H1 (cell line): Measurements from ENCODE around the gene SHISA9. TPM values are rescaled to one million over a fixed set of nuclear protein-coding genes. Genes with fewer than 3 reads are reported as not detected.

ENCODE experiments used
- CBX8 ChIP-seq: fragments of 300-800, 300-1000 bp; sonication (generic); IDR thresholded peaks from 2 replicates; pipeline ENCODE4 v1.7.1; 2016; ENCODE audit warnings: low read depth, low read length, borderline replicate concordance
- CEBPB ChIP-seq: IDR thresholded peaks from 2 replicates; pipeline ENCODE4 v1.6.1; 2012; ENCODE audit warnings: low read depth, low read length
- CHD1 ChIP-seq: IDR thresholded peaks from 2 replicates; pipeline ENCODE4 v1.6.1; 2012; ENCODE audit warnings: low read depth, low read length, improper control_type of control experiment
- JUN ChIP-seq: IDR thresholded peaks from 2 replicates; pipeline ENCODE4 v1.6.1; 2011; ENCODE audit warnings: low read depth, mild to moderate bottlenecking, improper control_type of control experiment, low read length
- KDM1A ChIP-seq: fragments of 200-600, 300-600 bp; sonication (generic); IDR thresholded peaks from 2 replicates; pipeline ENCODE4 v1.7.1; 2016; ENCODE audit warnings: mild to moderate bottlenecking, low read length, borderline replicate concordance
- KDM5A ChIP-seq: fragments of 200-600 bp; IDR thresholded peaks from 2 replicates; pipeline ENCODE4 v1.7.1; 2012; ENCODE audit warnings: mild to moderate bottlenecking, low read length, inconsistent platforms, mixed read lengths
- RBBP5 ChIP-seq: IDR thresholded peaks from 2 replicates; pipeline ENCODE4 v1.7.1; 2012; ENCODE audit warnings: low read depth, mild to moderate bottlenecking, inconsistent platforms, low read length, moderate library complexity, borderline replicate concordance
- SIN3A ChIP-seq, 2 experiments: IDR thresholded peaks in 1 of 2; conservative IDR thresholded peaks in 1 of 2; 2 replicates each; pipeline ENCODE4 v1.6.1; 2011 to 2012; ENCODE audit warnings: low read length in 2 of 2, improper control_type of control experiment in 1 of 2, low read depth in 1 of 2, mild to moderate bottlenecking in 1 of 2
- ZNF274 ChIP-seq: IDR thresholded peaks from 2 replicates; pipeline ENCODE4 v1.7.0; 2012; ENCODE audit warnings: low read length, borderline replicate concordance; ENCODE audit errors: extremely low read depth
- polyA plus RNA-seq, 7 experiments: library from polyadenylated mRNA; depleted of rRNA in 3 of 7; stranded (reverse) in 5 of 7; unstranded in 2 of 7; fragments of >200 nt in 5 of 7; fragments of 200-250 nt in 2 of 7; gene quantifications; 1 replicate in 5 of 7; 2 replicates in 1 of 7; 4 replicates in 1 of 7; pipeline versions ENCODE4 v1.2.1 to v1.2.3, GENCODE V29; 2011 to 2013; ENCODE audit warnings: missing spikeins in 2 of 7, mixed read lengths in 2 of 7
- total RNA-seq: library from RNA; stranded (reverse); fragmentation: NEBNext Ultra II Directional; extraction: Animal tissue kit (Norgen Biotek cat#: 25700); gene quantifications from 2 replicates; pipeline ENCODE4 v1.2.1, GENCODE V29; 2021
- TF ChIP-seq, protein P1 (sequence below): fragments of 300-600 bp; sonication (generic); IDR thresholded peaks from 2 replicates; pipeline ENCODE4 v1.7.1; 2012; ENCODE audit warnings: low read length, moderate library complexity, mild to moderate bottlenecking, inconsistent platforms; ENCODE audit not compliant: insufficient replicate concordance
- TF ChIP-seq, protein P2 (sequence below): IDR thresholded peaks from 2 replicates; pipeline ENCODE4 v1.6.1; 2012; ENCODE audit warnings: inconsistent platforms

The SHISA9 gene
- total and polyA plus RNA-seq, 2 of the 8 experiments (the other 6 are each of a cell fraction or from before 2014, with no cell fraction given) = 25.6 to 39.8 TPM

- TF ChIP-seq, protein P1, sequence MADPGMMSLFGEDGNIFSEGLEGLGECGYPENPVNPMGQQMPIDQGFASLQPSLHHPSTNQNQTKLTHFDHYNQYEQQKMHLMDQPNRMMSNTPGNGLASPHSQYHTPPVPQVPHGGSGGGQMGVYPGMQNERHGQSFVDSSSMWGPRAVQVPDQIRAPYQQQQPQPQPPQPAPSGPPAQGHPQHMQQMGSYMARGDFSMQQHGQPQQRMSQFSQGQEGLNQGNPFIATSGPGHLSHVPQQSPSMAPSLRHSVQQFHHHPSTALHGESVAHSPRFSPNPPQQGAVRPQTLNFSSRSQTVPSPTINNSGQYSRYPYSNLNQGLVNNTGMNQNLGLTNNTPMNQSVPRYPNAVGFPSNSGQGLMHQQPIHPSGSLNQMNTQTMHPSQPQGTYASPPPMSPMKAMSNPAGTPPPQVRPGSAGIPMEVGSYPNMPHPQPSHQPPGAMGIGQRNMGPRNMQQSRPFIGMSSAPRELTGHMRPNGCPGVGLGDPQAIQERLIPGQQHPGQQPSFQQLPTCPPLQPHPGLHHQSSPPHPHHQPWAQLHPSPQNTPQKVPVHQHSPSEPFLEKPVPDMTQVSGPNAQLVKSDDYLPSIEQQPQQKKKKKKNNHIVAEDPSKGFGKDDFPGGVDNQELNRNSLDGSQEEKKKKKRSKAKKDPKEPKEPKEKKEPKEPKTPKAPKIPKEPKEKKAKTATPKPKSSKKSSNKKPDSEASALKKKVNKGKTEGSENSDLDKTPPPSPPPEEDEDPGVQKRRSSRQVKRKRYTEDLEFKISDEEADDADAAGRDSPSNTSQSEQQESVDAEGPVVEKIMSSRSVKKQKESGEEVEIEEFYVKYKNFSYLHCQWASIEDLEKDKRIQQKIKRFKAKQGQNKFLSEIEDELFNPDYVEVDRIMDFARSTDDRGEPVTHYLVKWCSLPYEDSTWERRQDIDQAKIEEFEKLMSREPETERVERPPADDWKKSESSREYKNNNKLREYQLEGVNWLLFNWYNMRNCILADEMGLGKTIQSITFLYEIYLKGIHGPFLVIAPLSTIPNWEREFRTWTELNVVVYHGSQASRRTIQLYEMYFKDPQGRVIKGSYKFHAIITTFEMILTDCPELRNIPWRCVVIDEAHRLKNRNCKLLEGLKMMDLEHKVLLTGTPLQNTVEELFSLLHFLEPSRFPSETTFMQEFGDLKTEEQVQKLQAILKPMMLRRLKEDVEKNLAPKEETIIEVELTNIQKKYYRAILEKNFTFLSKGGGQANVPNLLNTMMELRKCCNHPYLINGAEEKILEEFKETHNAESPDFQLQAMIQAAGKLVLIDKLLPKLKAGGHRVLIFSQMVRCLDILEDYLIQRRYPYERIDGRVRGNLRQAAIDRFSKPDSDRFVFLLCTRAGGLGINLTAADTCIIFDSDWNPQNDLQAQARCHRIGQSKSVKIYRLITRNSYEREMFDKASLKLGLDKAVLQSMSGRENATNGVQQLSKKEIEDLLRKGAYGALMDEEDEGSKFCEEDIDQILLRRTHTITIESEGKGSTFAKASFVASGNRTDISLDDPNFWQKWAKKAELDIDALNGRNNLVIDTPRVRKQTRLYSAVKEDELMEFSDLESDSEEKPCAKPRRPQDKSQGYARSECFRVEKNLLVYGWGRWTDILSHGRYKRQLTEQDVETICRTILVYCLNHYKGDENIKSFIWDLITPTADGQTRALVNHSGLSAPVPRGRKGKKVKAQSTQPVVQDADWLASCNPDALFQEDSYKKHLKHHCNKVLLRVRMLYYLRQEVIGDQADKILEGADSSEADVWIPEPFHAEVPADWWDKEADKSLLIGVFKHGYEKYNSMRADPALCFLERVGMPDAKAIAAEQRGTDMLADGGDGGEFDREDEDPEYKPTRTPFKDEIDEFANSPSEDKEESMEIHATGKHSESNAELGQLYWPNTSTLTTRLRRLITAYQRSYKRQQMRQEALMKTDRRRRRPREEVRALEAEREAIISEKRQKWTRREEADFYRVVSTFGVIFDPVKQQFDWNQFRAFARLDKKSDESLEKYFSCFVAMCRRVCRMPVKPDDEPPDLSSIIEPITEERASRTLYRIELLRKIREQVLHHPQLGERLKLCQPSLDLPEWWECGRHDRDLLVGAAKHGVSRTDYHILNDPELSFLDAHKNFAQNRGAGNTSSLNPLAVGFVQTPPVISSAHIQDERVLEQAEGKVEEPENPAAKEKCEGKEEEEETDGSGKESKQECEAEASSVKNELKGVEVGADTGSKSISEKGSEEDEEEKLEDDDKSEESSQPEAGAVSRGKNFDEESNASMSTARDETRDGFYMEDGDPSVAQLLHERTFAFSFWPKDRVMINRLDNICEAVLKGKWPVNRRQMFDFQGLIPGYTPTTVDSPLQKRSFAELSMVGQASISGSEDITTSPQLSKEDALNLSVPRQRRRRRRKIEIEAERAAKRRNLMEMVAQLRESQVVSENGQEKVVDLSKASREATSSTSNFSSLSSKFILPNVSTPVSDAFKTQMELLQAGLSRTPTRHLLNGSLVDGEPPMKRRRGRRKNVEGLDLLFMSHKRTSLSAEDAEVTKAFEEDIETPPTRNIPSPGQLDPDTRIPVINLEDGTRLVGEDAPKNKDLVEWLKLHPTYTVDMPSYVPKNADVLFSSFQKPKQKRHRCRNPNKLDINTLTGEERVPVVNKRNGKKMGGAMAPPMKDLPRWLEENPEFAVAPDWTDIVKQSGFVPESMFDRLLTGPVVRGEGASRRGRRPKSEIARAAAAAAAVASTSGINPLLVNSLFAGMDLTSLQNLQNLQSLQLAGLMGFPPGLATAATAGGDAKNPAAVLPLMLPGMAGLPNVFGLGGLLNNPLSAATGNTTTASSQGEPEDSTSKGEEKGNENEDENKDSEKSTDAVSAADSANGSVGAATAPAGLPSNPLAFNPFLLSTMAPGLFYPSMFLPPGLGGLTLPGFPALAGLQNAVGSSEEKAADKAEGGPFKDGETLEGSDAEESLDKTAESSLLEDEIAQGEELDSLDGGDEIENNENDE = no peak
- TF ChIP-seq SIN3A (conservative IDR thresholded peaks at IDR 0.05 in 1 of 2, IDR thresholded peaks at IDR 0.05 in 1 of 2; ENCODE audit: low read depth in 1 of 2, low read length in 2 of 2) = no peak
- TF ChIP-seq CEBPB = no peak
- no peak for TF ChIP-seq CHD1
- no peak for TF ChIP-seq JUN
- TF ChIP-seq RBBP5 = no peak
- TF ChIP-seq CBX8 = no peak
- no peak for TF ChIP-seq ZNF274
- TF ChIP-seq KDM5A = no peak
- no peak for TF ChIP-seq KDM1A
- TF ChIP-seq, protein P2, sequence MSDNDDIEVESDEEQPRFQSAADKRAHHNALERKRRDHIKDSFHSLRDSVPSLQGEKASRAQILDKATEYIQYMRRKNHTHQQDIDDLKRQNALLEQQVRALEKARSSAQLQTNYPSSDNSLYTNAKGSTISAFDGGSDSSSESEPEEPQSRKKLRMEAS = no peak
These were observed 368.6 kb downstream of the SHISA9 start (continued) for GRCh38 chr16:13269905-13270528.
